ENCODE results near the gene RERGL.
"Not testable (repeated sequence)": the region's sequence is repeated elsewhere in the genome, so short reads cannot be mapped to it uniquely, and the experiment has no call there.

The RERGL gene

DNA sequence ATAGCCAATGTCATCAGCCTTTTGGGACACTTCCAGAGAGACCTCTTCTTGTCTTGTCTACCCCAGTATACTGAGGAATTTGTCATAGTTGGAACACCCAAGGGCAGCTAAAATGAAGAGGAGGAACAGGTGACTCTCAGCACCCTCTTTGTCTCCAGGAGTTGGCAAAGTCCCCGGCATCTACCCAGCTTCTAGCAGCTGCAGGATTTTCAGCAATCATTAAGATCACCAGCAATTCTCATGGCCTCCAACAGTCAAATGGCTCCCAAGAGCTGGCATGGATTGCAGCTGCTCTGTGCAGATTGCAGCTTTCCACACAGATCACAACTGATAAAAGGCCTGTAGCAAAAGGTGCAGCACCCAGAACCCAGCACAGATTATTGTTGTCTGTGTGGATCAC, 32.9 kb downstream of the RERGL start:
- Histone ChIP-seq H3K4me1 (ENCODE audit: low read depth, poor library complexity, severe bottlenecking) (no peaks in the 10 kb centered on the region), H3K4me3 (IDR thresholded peaks at IDR 0.05; ENCODE audit: insufficient read depth, low read depth, low read length) (no peak overlapping the region), H3K27ac (no peak overlapping the region), H2AFZ (ENCODE audit: low read depth) (no peak overlapping the region), H3K4me2 (no peak overlapping the region), H3K79me2 (ENCODE audit: insufficient read depth, low read depth) (no peaks in the 10 kb centered on the region), H3K36me3 (ENCODE audit: insufficient read depth) (no peaks in the 10 kb centered on the region), H4K20me1 (ENCODE audit: insufficient read depth) (no peaks in the 10 kb centered on the region), H3K9ac (no peak overlapping the region), H3K27me3 (ENCODE audit: insufficient read depth, low read depth) (no peaks in the 10 kb centered on the region)
- TF ChIP-seq, protein P1, sequence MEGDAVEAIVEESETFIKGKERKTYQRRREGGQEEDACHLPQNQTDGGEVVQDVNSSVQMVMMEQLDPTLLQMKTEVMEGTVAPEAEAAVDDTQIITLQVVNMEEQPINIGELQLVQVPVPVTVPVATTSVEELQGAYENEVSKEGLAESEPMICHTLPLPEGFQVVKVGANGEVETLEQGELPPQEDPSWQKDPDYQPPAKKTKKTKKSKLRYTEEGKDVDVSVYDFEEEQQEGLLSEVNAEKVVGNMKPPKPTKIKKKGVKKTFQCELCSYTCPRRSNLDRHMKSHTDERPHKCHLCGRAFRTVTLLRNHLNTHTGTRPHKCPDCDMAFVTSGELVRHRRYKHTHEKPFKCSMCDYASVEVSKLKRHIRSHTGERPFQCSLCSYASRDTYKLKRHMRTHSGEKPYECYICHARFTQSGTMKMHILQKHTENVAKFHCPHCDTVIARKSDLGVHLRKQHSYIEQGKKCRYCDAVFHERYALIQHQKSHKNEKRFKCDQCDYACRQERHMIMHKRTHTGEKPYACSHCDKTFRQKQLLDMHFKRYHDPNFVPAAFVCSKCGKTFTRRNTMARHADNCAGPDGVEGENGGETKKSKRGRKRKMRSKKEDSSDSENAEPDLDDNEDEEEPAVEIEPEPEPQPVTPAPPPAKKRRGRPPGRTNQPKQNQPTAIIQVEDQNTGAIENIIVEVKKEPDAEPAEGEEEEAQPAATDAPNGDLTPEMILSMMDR (conservative IDR thresholded peaks at IDR 0.05; ENCODE audit: low read depth, low read length) = no peak

DNA sequence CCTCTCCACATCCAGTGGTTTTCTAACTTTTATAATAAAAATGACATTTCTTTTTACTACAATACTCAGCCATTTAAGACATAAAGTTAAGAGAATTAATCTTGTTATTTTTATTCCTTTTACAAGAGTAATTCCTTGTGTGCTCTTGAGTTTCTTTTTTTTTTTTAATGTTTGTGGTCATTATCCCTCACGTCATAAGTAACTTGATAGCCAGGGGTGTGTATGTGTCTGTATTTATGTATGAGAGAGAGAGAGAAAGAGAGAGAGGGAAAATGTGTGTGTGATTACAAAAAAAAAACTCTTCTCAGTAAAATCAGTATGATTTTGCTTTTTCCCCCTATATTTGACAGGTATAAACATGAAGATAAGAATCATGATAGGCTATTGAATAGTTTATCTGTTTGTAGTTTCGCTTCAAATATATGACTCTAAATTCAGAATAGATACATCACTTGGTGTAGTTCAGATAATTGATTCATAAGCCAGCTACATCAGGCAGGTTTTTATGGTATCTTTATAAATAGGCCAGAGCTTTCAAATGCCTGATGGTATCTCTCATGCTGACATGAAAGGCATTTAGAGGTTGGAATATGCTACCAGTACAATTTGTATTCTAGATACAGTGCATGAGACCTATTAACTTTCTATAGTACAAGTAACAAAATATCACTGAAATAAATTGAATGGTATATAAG, 34.9 kb downstream of the RERGL start:
- no peaks in the 10 kb centered on the region for H3K4me1 ChIP-seq (ENCODE audit: low read depth, poor library complexity, severe bottlenecking)
- no peak overlapping the region for H3K4me2 ChIP-seq
- no peak overlapping the region for H3K9ac ChIP-seq
- H2AFZ ChIP-seq (ENCODE audit: low read depth) = no peak overlapping the region
- H3K27ac ChIP-seq = no peak overlapping the region
- H3K4me3 ChIP-seq (IDR thresholded peaks at IDR 0.05; ENCODE audit: insufficient read depth, low read depth, low read length) = no peak overlapping the region
- H3K79me2 ChIP-seq (ENCODE audit: insufficient read depth, low read depth) = no peaks in the 10 kb centered on the region
- H4K20me1 ChIP-seq (ENCODE audit: insufficient read depth) = no peaks in the 10 kb centered on the region
- no peaks in the 10 kb centered on the region for H3K27me3 ChIP-seq (ENCODE audit: insufficient read depth, low read depth)
- no peaks in the 10 kb centered on the region for H3K36me3 ChIP-seq (ENCODE audit: insufficient read depth)
- TF ChIP-seq, protein P1 (conservative IDR thresholded peaks at IDR 0.05; ENCODE audit: low read depth, low read length) = no peak

DNA sequence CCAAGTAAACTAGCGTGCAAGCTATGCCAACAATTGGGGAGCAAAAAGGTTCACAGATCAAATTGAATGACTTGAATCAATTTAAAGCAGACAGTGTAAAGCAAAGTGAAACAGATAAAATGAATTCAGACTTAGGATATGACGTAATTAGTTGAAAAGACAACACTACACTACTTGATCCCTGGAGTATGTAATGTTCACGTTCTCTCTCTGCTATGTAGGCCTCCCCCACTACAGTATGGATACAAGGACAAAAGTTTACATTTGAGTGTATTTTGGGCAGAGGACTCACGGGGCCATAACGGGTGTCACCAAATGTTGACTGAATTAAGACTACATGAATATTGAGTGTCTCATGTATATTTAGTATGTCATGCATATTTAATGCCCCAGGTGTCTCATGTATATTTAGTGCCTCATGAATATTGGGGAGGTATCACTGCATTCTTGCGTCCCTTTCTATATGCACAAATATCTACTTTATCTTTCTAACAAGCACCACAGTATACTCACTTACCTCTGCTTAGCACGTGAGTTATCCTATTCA, 44.5 kb downstream of the RERGL start:
- H3K4me3 ChIP-seq (IDR thresholded peaks at IDR 0.05; ENCODE audit: insufficient read depth, low read depth, low read length) = no peak overlapping the region
- no peaks in the 10 kb centered on the region for H4K20me1 ChIP-seq (ENCODE audit: insufficient read depth)
- TF ChIP-seq, protein P1 (conservative IDR thresholded peaks at IDR 0.05; ENCODE audit: low read depth, low read length) = no peak
- H3K9ac ChIP-seq = no peak overlapping the region
- no peaks in the 10 kb centered on the region for H3K4me1 ChIP-seq (ENCODE audit: low read depth, poor library complexity, severe bottlenecking)
- no peaks in the 10 kb centered on the region for H3K79me2 ChIP-seq (ENCODE audit: insufficient read depth, low read depth)
- no peak overlapping the region for H3K4me2 ChIP-seq
- H3K27ac ChIP-seq = no peak overlapping the region
- no peak overlapping the region for H2AFZ ChIP-seq (ENCODE audit: low read depth)
- no peaks in the 10 kb centered on the region for H3K36me3 ChIP-seq (ENCODE audit: insufficient read depth)
- H3K27me3 ChIP-seq (ENCODE audit: insufficient read depth, low read depth) = no peaks in the 10 kb centered on the region

DNA sequence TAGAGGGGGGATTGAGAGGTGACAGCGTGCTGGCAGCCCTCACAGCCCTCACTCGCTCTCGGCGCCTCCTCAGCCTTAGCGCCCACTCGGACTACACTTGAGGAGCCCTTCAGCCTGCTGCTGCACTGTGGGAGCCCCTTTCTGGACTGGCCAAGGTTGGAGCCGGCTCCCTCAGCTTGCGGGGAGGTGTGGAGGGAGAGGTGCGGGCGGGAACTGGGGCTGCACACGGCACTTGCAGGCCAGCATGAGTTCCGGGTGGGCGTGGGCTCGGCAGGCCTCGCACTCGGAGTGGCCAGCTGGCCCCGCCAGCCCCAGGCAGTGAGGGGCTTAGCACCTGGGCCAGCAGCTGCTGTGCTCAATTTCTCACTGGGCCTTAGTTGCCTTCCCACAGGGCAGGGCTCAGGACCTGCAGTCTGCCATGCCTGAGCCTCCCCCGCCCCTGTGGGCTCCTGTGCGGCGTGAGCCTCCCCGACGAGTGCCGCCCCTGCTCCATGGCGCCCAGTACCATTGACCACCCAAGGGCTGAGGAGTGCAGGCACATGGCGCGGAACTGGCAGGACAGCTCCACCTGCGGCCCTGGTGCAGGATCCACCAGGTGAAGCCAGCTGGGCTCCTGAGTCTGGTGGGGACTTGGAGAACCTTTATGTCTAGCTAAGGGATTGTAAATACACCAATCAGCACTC, 49.8 kb downstream of the RERGL start:
- not testable (repeated sequence) for H3K27ac ChIP-seq; H3K4me2 ChIP-seq; H2AFZ ChIP-seq (ENCODE audit: low read depth); H3K4me1 ChIP-seq (ENCODE audit: low read depth, poor library complexity, severe bottlenecking); H3K79me2 ChIP-seq (ENCODE audit: insufficient read depth, low read depth); H3K36me3 ChIP-seq (ENCODE audit: insufficient read depth); H3K4me3 ChIP-seq (IDR thresholded peaks at IDR 0.05; ENCODE audit: insufficient read depth, low read depth, low read length); H3K9ac ChIP-seq; H3K27me3 ChIP-seq (ENCODE audit: insufficient read depth, low read depth); H4K20me1 ChIP-seq (ENCODE audit: insufficient read depth)
